HG03095 (cell line): ENCODE results near the gene P2RX1.
"Not testable (repeated sequence)": the region's sequence is repeated elsewhere in the genome, so short reads cannot be mapped to it uniquely, and the experiment has no call there.

ENCODE experiments used
- ATAC-seq: cut with Tn5 transposase; IDR thresholded peaks from one replicate; pipeline ENCODE4 v1.9.1; 2021; ENCODE audit warnings: moderate library complexity; ENCODE audit not compliant: unreplicated experiment

Gene P2RX1

DNA sequence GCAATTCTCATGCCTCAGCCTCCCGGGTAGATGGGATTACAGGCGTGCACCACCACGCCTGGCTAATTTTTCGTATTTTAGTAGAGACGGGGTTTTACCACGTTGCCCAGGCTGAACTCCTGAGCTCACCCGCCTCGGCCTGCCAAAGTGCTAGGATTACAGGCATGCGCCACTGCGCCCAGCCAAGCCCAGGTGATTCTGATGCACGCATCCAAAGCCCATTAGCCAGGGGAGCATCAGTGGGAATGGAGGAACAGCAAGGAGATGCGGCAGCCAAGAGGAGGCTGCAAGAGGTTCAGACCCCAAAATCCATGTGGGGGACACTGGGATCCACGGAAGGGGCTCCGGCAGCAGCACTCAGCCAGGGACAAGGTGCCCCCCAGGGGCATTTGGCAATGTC, 35.9 kb upstream of the P2RX1 start:
- no peak for ATAC-seq

- ATAC-seq = no peak
Observed at GRCh38 chr17:3951420-3951819, 35.2 kb upstream of the P2RX1 start.

DNA sequence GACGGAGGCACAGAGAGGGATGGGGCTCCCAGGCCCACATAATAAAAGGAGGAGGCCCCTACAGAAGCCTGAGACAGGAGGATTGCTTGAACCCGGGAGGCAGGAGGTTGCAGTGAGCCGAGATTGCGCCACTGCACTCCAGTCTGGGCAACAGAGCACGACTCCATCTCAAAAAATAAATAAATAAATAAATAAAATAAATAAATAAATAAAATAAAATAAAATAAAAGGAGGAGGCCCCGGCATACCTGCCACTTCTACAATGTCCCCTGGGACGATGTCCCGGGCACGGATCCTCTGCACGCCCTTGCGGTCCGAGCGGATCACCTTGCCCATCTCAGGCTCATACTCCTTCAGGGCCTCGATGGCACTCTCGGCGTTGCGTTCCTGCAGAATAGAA, 34.7 kb upstream of the P2RX1 start:
- no peak for ATAC-seq

GRCh38 chr17:3950584-3950983, 34.3 kb upstream of the P2RX1 start:
- no peak for ATAC-seq

DNA sequence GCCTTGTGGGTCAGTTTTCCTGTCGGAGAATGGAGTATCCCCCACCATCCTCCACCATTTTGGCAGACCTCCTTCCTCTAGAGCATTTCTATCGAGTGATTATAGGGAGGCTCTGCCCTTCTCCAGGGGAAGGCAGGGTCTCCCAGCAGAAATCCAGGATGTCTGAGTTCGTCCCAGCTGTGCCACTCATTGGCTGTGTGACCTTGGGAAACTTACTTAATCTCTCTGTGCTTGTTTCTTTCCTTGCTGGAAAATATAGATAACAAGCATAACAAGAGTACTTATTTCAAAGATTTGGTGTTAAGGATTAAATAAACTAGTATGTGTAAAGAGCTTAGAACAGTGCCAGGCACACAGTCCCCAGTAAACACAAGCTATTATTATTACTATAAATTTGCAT, 33.2 kb upstream of the P2RX1 start:
- no peak for ATAC-seq

GRCh38 chr17:3948551-3948950, 32.3 kb upstream of the P2RX1 start:
- not testable (repeated sequence) for ATAC-seq

DNA sequence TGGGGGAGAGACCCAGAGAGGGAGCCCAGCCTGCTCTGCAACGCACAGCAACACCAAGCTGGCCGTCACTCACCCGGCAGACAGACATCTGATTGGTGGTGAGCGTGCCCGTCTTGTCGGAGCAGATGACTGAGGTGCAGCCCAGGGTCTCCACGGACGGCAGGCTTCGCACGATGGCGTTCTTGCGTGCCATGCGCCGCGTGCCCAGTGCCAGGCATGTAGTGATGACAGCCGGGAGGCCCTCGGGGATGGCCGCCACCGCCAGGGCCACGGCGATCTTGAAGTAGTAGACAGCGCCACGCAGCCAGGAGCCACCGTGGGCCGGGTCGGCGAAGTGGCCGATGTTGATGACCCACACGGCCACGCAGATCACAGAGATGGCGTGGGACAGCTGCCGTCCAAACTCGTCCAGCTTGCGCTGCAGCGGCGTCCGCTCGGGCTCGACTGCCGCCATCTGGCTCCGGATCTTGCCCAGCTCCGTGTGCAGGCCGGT, 31.1 kb upstream of the P2RX1 start:
- no peak for ATAC-seq

GRCh38 chr17:3946711-3947235, 30.5 kb upstream of the P2RX1 start:
- no peak for ATAC-seq

DNA sequence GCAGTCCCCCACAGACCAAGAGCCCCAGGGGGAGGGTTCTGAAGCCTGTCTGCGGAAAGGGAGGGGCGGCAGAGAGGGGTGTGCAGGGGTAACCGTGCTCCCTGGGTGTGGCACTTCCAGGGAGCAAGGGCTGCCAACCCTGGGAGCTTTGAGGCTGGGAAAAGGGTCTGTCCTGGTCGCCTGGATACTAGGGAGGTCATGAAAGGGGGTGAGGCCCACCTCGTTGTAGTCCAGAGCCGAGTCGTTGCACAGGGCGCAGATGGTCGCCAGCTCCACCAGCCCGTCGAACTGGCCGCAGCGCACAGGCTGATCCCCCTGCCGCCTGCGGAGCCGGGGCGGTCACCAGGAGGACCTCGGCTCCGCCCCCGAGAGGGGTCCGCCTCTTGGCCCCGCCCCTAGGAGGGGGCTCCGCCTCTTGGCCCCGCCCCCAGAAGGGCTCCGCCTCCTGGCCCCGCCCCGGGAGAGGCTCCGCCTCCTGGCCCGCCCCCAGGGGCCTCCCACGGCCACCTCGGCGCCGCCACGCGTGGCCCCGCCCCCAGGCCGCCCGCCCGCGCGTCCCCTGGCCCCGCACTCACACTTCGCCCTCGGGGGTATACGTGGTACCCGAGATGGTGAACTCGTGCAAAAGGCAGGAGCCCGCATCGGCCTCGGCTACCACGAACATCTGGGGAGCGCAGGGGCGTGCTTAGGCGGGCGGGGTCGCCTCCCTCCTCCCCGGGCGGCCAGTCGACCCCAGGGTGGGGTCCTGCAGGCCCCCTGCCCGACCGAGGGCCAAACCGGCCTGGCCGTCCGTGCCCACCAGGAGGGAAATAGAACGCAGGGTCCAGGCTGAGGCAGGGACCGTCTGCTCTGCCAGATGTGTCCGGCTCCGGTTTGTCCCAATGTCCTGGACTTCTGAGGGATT, 28.5 kb upstream of the P2RX1 start:
- ATAC-seq = no peak

- no peak for ATAC-seq
Observed at GRCh38 chr17:3943240-3943891, 27.1 kb upstream of the P2RX1 start.

DNA sequence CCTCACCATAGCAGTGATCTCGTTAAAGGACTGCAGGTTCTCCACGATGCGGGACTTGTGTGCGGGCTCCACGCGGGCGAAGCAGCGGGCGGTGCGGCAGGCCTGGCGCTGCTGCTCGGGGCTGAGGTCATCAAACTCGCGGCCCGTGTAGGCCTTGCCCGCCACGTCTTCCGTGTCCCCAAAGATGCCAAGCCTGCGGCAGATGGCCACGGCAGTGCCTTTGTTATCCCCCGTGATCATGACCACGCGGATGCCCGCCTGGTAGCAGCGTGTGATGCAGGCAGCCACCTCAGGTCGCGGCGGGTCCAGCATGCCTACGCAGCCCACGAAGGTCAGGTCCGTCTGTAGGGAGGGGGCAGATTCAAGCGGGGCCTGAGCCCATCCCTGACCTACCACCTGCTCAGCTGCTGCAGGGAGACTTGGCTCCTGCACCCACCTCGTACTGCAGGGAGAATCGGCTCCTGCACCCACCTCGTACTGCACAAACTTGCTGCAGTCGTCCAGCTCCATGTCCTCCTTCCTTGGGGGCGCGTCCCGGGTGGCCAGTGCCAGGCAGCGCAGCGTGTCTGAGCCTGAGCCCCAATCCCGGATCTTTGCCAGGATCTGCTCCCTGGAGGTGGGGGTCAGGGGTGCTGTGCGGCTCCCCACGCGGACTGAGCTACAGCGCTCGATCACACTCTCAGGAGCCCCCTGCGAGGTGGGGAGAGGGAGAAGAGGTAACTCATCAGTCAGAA, 24.9 kb upstream of the P2RX1 start:
- ATAC-seq = no peak

DNA sequence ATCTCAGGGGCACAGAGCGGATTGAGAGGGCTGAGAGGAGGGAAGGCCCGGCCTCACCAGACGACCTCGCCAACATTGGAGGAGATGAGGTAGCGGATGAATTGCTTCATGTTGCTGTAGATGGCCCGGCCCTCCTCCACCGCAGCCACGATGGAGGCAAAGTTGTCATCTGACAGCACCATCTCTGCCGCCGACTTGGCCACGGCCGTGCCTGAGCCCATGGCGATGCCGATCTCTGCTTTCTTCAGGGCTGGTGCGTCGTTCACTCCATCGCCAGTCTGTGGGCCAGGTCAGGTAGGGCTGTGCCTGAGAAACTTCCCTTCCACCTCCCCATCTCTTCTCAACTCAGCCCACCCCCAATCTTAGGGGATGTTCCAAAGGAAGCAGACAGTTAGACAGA, 21.1 kb upstream of the P2RX1 start:
- ATAC-seq = no peak

DNA sequence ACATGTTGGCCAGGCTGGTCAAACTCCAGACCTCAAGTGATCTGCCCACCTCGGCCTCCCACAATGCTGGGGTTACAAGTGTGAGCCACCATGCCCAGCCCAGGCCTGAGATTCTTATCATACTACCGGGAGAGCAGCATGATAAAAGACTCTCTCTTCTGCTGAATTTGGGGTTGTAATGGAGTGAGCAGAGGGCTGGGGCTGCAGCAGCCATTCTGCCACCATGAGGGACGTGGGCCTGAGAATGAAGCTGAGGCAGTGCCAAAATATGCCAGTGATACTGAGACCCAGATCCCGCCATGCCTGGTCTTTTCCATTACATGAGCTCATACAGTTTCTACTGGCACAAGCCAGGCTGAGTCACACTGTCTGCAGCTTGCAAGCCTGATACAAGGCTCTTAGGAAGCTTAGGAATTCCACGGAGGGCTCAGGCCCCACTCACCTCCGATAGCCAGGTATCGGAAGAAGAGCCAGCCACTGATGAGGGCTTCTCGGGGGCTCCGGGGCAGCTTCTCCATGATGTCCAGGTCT, 19.6 kb upstream of the P2RX1 start:
- ATAC-seq = no peak

GRCh38 chr17:3935140-3935542, 18.9 kb upstream of the P2RX1 start:
- ATAC-seq = no peak

GRCh38 chr17:3929764-3930163, 13.5 kb upstream of the P2RX1 start:
- ATAC-seq = no peak

GRCh38 chr17:3929181-3929580, 12.9 kb upstream of the P2RX1 start:
- ATAC-seq = no peak

DNA sequence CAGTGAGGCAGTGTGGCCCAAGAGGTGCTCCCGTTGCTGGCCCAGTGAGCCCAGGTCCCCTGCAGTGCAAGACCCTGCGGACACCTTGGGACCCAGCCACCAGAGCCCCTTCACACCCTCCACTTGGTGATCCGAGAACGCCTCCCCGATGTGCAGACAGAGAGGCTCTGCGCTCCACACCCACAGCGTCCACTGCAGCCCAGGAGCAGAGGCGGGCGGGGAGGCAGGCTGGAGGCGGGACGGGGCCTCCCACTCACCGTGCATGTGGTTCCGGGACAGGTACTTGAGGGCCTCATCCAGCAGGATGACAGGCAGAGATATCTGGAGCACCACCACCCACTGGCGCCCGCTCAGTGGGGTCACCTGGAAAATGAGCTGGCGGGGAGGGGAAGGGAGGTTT, 12.1 kb upstream of the P2RX1 start:
- no peak for ATAC-seq

DNA sequence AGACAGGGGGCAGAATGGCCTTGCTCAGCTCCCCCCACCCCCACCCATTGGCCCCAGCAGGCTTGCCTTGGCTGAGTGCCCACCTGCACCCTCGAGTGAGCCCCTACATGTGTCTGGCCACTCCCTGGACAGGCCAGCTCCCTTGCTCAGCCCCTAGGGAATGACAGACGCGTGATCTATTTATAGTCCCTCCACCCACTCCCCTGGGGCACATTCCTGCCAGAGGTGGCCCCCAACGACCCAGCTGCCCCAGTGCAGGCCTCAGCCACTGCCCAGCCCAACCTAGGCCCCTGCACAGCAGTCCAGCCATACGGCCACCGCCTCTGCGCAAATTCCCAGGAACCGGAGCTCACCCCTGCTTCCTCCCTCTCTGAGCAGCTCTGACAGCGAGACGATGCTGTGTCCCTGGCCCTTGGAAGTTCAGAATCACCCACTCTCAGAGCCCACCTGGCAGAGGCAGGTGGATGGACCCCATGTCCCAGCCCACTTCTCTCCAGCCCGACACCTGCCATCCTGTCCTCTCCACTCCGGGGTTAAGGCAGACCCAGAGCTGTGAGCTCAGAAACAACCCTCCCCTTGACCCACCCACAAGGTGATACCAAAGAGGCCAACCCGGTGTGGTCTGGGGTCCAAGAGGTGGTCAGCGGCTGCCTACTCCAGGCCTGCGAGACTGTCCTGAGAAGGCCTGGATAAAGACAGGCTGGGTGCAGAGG, 11.5 kb upstream of the P2RX1 start:
- ATAC-seq = no peak

DNA sequence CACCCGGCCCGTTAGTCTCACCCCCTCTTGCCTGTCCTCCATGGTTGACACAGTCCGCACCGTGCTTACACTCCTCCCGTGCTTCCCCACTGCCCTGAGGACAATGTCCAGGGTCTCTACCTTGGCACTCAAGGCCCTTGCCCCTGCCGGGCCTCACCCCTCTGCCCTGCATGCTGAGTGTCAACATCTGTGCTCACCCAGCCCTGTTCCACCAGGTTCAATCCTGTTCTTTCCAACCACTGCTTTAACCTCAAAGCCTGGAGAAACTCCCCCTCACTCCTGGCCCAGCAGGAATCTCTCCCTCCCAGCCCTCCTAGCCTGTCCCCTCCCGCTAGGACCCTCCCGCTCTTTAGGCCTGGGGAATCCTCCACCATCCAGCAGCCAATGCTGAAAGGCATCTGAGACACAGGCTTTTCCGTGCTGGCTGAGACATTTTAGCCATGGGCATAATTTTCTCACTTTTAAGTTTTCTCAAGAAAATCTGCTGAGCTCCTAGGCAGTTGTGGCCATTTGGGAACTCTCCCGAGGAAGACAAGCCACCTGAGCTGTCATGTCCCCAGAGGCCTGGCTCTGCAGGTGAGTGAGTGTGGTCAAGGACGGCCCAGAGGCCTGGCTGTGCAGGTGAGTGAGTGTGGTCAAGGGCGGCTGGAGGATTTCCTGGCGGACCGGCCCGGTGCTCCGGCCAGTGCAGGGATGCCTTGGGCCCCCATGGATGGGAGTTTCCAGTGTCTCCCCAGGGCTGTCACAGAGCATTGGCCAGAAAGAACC, 10.8 kb upstream of the P2RX1 start:
- ATAC-seq = no peak
